Measurements from ENCODE around the gene SUCLA2. TPM values are rescaled to one million over a fixed set of nuclear protein-coding genes. Genes with fewer than 3 reads are reported as not detected.

Gene SUCLA2
- total RNA-seq (2021) = 48.2 and 53.9 TPM in 2 replicates
- long read RNA-seq, transcript SUCLA2-219 (11 exons, 2,111 nt) = major isoform, 620 of 698 reads
- long read RNA-seq, partial matches to known transcripts = 17 of 698 reads
- long read RNA-seq, other reads (novel, unspliced or antisense) = 49 of 698 reads

DNA sequence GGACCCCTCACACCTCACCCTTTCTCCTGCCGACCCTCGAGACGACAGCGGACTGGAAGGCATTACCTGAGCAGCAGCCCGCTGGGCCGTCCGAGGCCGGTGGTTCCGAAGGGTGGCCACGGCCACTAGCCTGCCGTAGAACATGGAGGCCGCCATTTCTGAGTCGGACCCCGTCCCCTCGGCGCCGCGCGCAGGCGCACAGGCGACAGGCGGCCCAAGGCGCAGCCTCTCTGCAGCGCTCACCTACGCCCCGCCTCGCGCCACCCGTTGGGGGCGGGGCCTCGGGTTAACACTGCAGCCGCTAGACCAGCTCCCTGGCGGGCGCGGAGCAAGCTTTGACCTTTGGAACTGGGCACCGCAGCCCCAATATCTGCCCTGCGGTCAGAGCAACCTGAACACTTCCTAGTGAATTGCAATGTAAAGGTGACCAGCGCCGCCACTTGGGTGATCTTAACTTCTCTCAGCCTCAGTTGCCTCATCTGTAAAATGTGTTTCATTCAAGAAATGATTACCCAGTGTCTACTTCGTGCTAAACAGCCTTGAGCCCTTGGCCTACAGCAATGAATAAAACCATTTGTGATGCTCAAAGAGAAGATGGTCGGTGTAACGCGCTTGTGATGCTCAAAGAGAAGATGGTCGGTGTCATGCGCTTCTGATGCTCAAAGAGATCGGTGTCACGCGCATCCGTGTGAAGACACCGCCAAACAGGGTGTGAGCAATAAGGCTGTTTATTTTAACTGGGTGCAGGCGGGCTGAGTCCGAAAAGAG lies at the start of gene SUCLA2:
TSS of gene SUCLA2 (minus strand) at position 160 of the 768 bp plus-strand sequence. CDS start at position 156, 4 bp downstream.
- no peak within 1 kb of the TSS for H2AK5ac ChIP-seq (ENCODE audit: insufficient read length, low read length)
- peak within 1 kb of the TSS; percentile 84 for H3K18ac ChIP-seq (ENCODE audit: insufficient read length, low read depth, low read length)
- peaks cover 4% of the 10 kb centered on the region for H3K23me2 ChIP-seq (ENCODE audit: insufficient read length, low read depth, low read length, poor library complexity, severe bottlenecking)
- peaks cover 4% of the 10 kb centered on the region; the same call in 1 of the 2 replicates for H3K4me1 ChIP-seq (ENCODE audit: insufficient read depth, low read length)
- no peak for TF ChIP-seq CTCF (conservative IDR thresholded peaks at IDR 0.05)
- Mint-ChIP-seq H3K4me3 (peak within 1 kb of the TSS; percentile 94 to 98), H3K4me1 (peaks cover 33% of the 10 kb centered on the region in 2 experiments), H3K27me3 (ENCODE audit: low read depth) (no peaks in the 10 kb centered on the region), H3K27ac (peak within 1 kb of the TSS; percentile 23 to 98 (median 97); a peak in 6 of 7 replicates), H3K9me3 (no peaks in the 10 kb centered on the region), H3K36me3 (ENCODE audit: insufficient read depth in 1 of 3, low read depth in 3 of 3) (peaks cover 6 to 12% (median 10%) of the 10 kb centered on the region in 3 experiments; a peak in 6 of 7 replicates)
- no peak within 1 kb of the TSS for H4K91ac ChIP-seq (ENCODE audit: insufficient read length, low read depth, low read length)
- H4K8ac ChIP-seq (replicated peaks; ENCODE audit: insufficient read length, low read depth, low read length) = no peak within 1 kb of the TSS
- H2BK20ac ChIP-seq (ENCODE audit: low read depth, low read length, poor library complexity, severe bottlenecking) = no peak within 1 kb of the TSS
- H2BK15ac ChIP-seq (ENCODE audit: low read depth, low read length) = no peak within 1 kb of the TSS
- peaks cover 22% of the 10 kb centered on the region; the same call in 1 of the 2 replicates for H3K79me2 ChIP-seq (ENCODE audit: insufficient read depth, low read length)
- no peak within 1 kb of the TSS for H3K23ac ChIP-seq (ENCODE audit: insufficient read length, low read depth, low read length)
- H3K9me3 ChIP-seq (ENCODE audit: control insufficient read depth, low read depth, low read length) = no peaks in the 10 kb centered on the region
- no peak within 1 kb of the TSS for H3K56ac ChIP-seq (ENCODE audit: insufficient read length, low read depth, low read length)
- H2AFZ ChIP-seq (ENCODE audit: low read length) = no peak within 1 kb of the TSS
- no CpG with 5 or more reads among the region's 52 CpGs for WGBS (ENCODE audit: extremely low coverage, insufficient read length, low lambda C conversion rate)
- H2BK12ac ChIP-seq (ENCODE audit: insufficient read length, low read depth, low read length) = no peak within 1 kb of the TSS
- no peak within 1 kb of the TSS for H2BK5ac ChIP-seq (ENCODE audit: insufficient read length, low read length)
- H3K9ac ChIP-seq (ENCODE audit: extremely low read depth, insufficient read length, low read length) = peak within 1 kb of the TSS; percentile 84
- H4K20me1 ChIP-seq (ENCODE audit: control insufficient read depth, insufficient read depth, insufficient read length) = no peaks in the 10 kb centered on the region
- no peak within 1 kb of the TSS for H2BK120ac ChIP-seq (ENCODE audit: low read depth, low read length, poor library complexity, severe bottlenecking)
- no peak within 1 kb of the TSS for H4K5ac ChIP-seq (ENCODE audit: insufficient read length, low read depth, low read length)
- peak within 1 kb of the TSS; percentile 69 for H3K27ac ChIP-seq (ENCODE audit: insufficient read length, low read depth, low read length)
- no peaks in the 10 kb centered on the region for H3K27me3 ChIP-seq (ENCODE audit: insufficient read depth, low read length)
- H3K4me2 ChIP-seq (ENCODE audit: insufficient read depth, insufficient read length, low read length) = peak within 1 kb of the TSS; percentile 80
- no peak within 1 kb of the TSS for H3T11ph ChIP-seq (ENCODE audit: low read length)
- DNase-seq = peak; percentile 94
- peak within 1 kb of the TSS; percentile 91 for H3K14ac ChIP-seq (ENCODE audit: insufficient read depth, low read length)
- H3K79me1 ChIP-seq (ENCODE audit: insufficient read depth, low read depth, low read length, poor library complexity, severe bottlenecking) = peaks cover 3% of the 10 kb centered on the region
- H3K4ac ChIP-seq (ENCODE audit: low read depth, low read length) = no peak within 1 kb of the TSS

All from H9 (cell line).